WTC11 (cell line): ENCODE data around the gene MMP24OS. TPM values are rescaled to one million over a fixed set of nuclear protein-coding genes. Genes with fewer than 3 reads are reported as not detected.

Source experiments
- ATAC-seq: fragments of 200-7000 bp; cut with Tn5 transposase; 2 replicates; pipeline ENCODE4 v1.10.0; 2021; ENCODE audit warnings: mild to moderate bottlenecking, moderate library complexity
- CTCF ChIA-PET: fragments of 300-600 bp; sonication (Branson Sonifier 250); formaldehyde crosslinking; loops from one replicate; lab custom pipeline; 2021; ENCODE audit warnings: antibody characterized with exemption; lab: Charles Lee
- POLR2A ChIA-PET: fragments of 350-600 bp; sonication (Branson Sonifier 250); formaldehyde crosslinking; loops from one replicate; lab custom pipeline; 2021; ENCODE audit warnings: antibody characterized with exemption; lab: Charles Lee
- DNase-seq: peaks from one replicate; pipeline ENCODE4 v3.0.0; 2021; ENCODE audit warnings: low spot score
- H3K27ac Mint-ChIP-seq: 2 replicates; pipeline ENCODE4 v1.8.0; 2021; ENCODE audit warnings: mixed read lengths
- H3K27me3 Mint-ChIP-seq: 2 replicates; pipeline ENCODE4 v1.8.0; 2021; ENCODE audit warnings: low read depth, mild to moderate bottlenecking, moderate library complexity, mixed read lengths
- H3K36me3 Mint-ChIP-seq: 2 replicates; pipeline ENCODE4 v1.8.0; 2021; ENCODE audit warnings: mixed read lengths
- H3K4me1 Mint-ChIP-seq: 2 replicates; pipeline ENCODE4 v1.8.0; 2022; ENCODE audit warnings: mixed read lengths
- H3K4me3 Mint-ChIP-seq: 2 replicates; pipeline ENCODE4 v1.8.0; 2021; ENCODE audit warnings: mild to moderate bottlenecking, moderate library complexity, mixed read lengths
- H3K9me3 Mint-ChIP-seq: 2 replicates; pipeline ENCODE4 v1.8.0; 2021; ENCODE audit warnings: mixed read lengths
- AR ChIP-seq: fragments of 250-450 bp; sonication (Bioruptor Pico); IDR thresholded peaks from 2 replicates; pipeline ENCODE4 v1.9.0; 2021; ENCODE audit warnings: mild to moderate bottlenecking
- CREM ChIP-seq: sonication (generic); formaldehyde crosslinking; IDR thresholded peaks from 2 replicates; pipeline ENCODE4 v1.8.1; 2022; ENCODE audit warnings: mild to moderate bottlenecking, missing genetic modification reagents, moderate library complexity
- E2F5 ChIP-seq: sonication (generic); formaldehyde crosslinking; IDR thresholded peaks from 2 replicates; pipeline ENCODE4 v1.8.1; 2022; ENCODE audit warnings: mild to moderate bottlenecking, moderate library complexity, missing genetic modification reagents
- GRHL2 ChIP-seq: fragments of 250-450 bp; sonication (Bioruptor Pico); IDR thresholded peaks from 2 replicates; pipeline ENCODE4 v1.8.0; 2022; ENCODE audit warnings: mild to moderate bottlenecking, moderate library complexity; ENCODE audit not compliant: insufficient replicate concordance, severe bottlenecking
- IRF2 ChIP-seq: sonication (generic); formaldehyde crosslinking; IDR thresholded peaks from 2 replicates; pipeline ENCODE4 v1.8.0; 2022; ENCODE audit warnings: low read depth, missing genetic modification reagents, borderline replicate concordance
- JAZF1 ChIP-seq: fragments of 250-450 bp; sonication (Bioruptor Pico); IDR thresholded peaks from 2 replicates; pipeline ENCODE4 v1.9.0; 2021; ENCODE audit warnings: moderate library complexity, mild to moderate bottlenecking, inconsistent platforms
- NR1H2 ChIP-seq: sonication (generic); formaldehyde crosslinking; IDR thresholded peaks from 2 replicates; pipeline ENCODE4 v1.9.0; 2021; ENCODE audit warnings: mild to moderate bottlenecking, moderate library complexity, missing genetic modification reagents
- NR2C2 ChIP-seq: sonication (generic); formaldehyde crosslinking; IDR thresholded peaks from 2 replicates; pipeline ENCODE4 v1.8.0; 2022; ENCODE audit warnings: mild to moderate bottlenecking, missing genetic modification reagents
- TCF7 ChIP-seq: sonication (generic); formaldehyde crosslinking; IDR thresholded peaks from 2 replicates; pipeline ENCODE4 v1.8.0; 2022; ENCODE audit warnings: mild to moderate bottlenecking, low read depth, missing genetic modification reagents, moderate library complexity
- USF1 ChIP-seq: sonication (generic); formaldehyde crosslinking; IDR thresholded peaks from 2 replicates; pipeline ENCODE4 v1.8.0; 2022; ENCODE audit warnings: mild to moderate bottlenecking, missing genetic modification reagents
- ZNF219 ChIP-seq: sonication (generic); formaldehyde crosslinking; IDR thresholded peaks from 2 replicates; pipeline ENCODE4 v1.8.0; 2023; ENCODE audit warnings: missing genetic modification reagents, mild to moderate bottlenecking, borderline replicate concordance
- ZNF512 ChIP-seq: sonication (generic); formaldehyde crosslinking; IDR thresholded peaks from 2 replicates; pipeline ENCODE4 v1.8.1; 2022; ENCODE audit warnings: missing genetic modification reagents, borderline replicate concordance
- total RNA-seq: library from RNA; stranded (reverse); gene quantifications from 3 replicates; pipeline ENCODE4 v1.2.3, GENCODE V29; 2021
- TF ChIP-seq, protein P1 (sequence below): fragments of 250-450 bp; sonication (Bioruptor Pico); IDR thresholded peaks from 2 replicates; pipeline ENCODE4 v1.9.0; 2021; ENCODE audit warnings: moderate library complexity, mild to moderate bottlenecking, inconsistent platforms, borderline replicate concordance
- TF ChIP-seq, protein P2 (sequence below): sonication (generic); formaldehyde crosslinking; IDR thresholded peaks from 2 replicates; pipeline ENCODE4 v1.8.1; 2022; ENCODE audit warnings: low read depth, missing genetic modification reagents, borderline replicate concordance
- TF ChIP-seq, protein P3 (sequence below): sonication (generic); formaldehyde crosslinking; IDR thresholded peaks from 2 replicates; pipeline ENCODE4 v1.8.0; 2023; ENCODE audit warnings: missing genetic modification reagents

MMP24OS gene
- total RNA-seq, 1 experiment from 2014 or later, result 50.6 TPM

- DNase-seq, result no peak
- H3K27ac Mint-ChIP-seq, result no peak overlapping the region
- CTCF ChIA-PET, result interaction anchor here (0.5 to 6.2 kb wide), 4 partner anchors 12 to 260 kb away, joined by 3 to 36 read pairs (median 3); no protein-coding TSS in a partner anchor
- TF ChIP-seq GRHL2 (CRISPR knock-in tag), result no peak
- TF ChIP-seq TCF7 (CRISPR knock-in tag), result no peak
- no peak for TF ChIP-seq NR1H2
- no peak for TF ChIP-seq JAZF1 (CRISPR knock-in tag)
- H3K4me3 Mint-ChIP-seq, result no peak overlapping the region
- no peak for ATAC-seq
- no peaks in the 10 kb centered on the region; the same call in none of the 2 replicates for H3K27me3 Mint-ChIP-seq
- H3K4me1 Mint-ChIP-seq, result peaks cover 1% of the 10 kb centered on the region
- H3K36me3 Mint-ChIP-seq, result no peaks in the 10 kb centered on the region
- no peaks in the 10 kb centered on the region for H3K9me3 Mint-ChIP-seq
- POLR2A ChIA-PET, result no interaction called here
Observed at GRCh38 chr20:35290887-35291417, 13.0 kb upstream of the MMP24OS start.

- H3K9me3 Mint-ChIP-seq, result no peaks in the 10 kb centered on the region
- no peaks in the 10 kb centered on the region for H3K36me3 Mint-ChIP-seq
- ChIA-PET POLR2A (no interaction called here), CTCF (interaction anchor here (0.5 to 6.2 kb wide), 4 partner anchors 13 to 259 kb away, joined by 3 to 36 read pairs (median 3); no protein-coding TSS in a partner anchor)
- H3K4me3 Mint-ChIP-seq, result no peak overlapping the region
- H3K27ac Mint-ChIP-seq, result no peak overlapping the region
- TF ChIP-seq IRF2 (no peak), CREM (CRISPR knock-in tag) (no peak), ZNF219 (no peak)
- ATAC-seq, result no peak
- no peaks in the 10 kb centered on the region; the same call in none of the 2 replicates for H3K27me3 Mint-ChIP-seq
- DNase-seq, result no peak
- H3K4me1 Mint-ChIP-seq, result peaks cover 6% of the 10 kb centered on the region
Observed at GRCh38 chr20:35290186-35290886, 12.4 kb upstream of the MMP24OS start.

- no peak for ATAC-seq
- POLR2A ChIA-PET, result no interaction called here
- H3K36me3 Mint-ChIP-seq, result no peaks in the 10 kb centered on the region
- no peaks in the 10 kb centered on the region for H3K9me3 Mint-ChIP-seq
- CTCF ChIA-PET, result interaction anchor here (0.9 to 6.2 kb wide), 3 partner anchors 15 to 41 kb away, joined by 4 to 36 read pairs (median 6); no protein-coding TSS in a partner anchor
- H3K27me3 Mint-ChIP-seq, result no peaks in the 10 kb centered on the region; the same call in none of the 2 replicates
- no peak overlapping the region for H3K4me3 Mint-ChIP-seq
- peaks cover 14% of the 10 kb centered on the region for H3K4me1 Mint-ChIP-seq
- no peak overlapping the region for H3K27ac Mint-ChIP-seq
- no peak for DNase-seq
- TF ChIP-seq E2F5 (CRISPR knock-in tag) (no peak), TCF7 (CRISPR knock-in tag) (no peak), AR (CRISPR knock-in tag) (no peak), ZNF512 (CRISPR knock-in tag) (no peak), USF1 (no peak), NR1H2 (no peak), NR2C2 (no peak)
- TF ChIP-seq, protein P1, sequence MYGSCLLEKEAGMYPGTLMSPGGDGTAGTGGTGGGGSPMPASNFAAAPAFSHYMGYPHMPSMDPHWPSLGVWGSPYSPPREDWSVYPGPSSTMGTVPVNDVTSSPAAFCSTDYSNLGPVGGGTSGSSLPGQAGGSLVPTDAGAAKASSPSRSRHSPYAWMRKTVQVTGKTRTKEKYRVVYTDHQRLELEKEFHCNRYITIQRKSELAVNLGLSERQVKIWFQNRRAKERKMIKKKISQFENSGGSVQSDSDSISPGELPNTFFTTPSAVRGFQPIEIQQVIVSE (CRISPR knock-in tag), result no peak
- TF ChIP-seq, protein P2, sequence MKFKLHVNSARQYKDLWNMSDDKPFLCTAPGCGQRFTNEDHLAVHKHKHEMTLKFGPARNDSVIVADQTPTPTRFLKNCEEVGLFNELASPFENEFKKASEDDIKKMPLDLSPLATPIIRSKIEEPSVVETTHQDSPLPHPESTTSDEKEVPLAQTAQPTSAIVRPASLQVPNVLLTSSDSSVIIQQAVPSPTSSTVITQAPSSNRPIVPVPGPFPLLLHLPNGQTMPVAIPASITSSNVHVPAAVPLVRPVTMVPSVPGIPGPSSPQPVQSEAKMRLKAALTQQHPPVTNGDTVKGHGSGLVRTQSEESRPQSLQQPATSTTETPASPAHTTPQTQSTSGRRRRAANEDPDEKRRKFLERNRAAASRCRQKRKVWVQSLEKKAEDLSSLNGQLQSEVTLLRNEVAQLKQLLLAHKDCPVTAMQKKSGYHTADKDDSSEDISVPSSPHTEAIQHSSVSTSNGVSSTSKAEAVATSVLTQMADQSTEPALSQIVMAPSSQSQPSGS (CRISPR knock-in tag), result no peak
- TF ChIP-seq, protein P3, sequence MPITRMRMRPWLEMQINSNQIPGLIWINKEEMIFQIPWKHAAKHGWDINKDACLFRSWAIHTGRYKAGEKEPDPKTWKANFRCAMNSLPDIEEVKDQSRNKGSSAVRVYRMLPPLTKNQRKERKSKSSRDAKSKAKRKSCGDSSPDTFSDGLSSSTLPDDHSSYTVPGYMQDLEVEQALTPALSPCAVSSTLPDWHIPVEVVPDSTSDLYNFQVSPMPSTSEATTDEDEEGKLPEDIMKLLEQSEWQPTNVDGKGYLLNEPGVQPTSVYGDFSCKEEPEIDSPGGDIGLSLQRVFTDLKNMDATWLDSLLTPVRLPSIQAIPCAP, result no peak
Observed at GRCh38 chr20:35288325-35289060, 10.6 kb upstream of the MMP24OS start.
